Caki2 (cell line): ENCODE data around the gene CTIF. TPM values are rescaled to one million over a fixed set of nuclear protein-coding genes. Genes with fewer than 3 reads are reported as not detected.

Source experiments
- DNase-seq: peaks from one replicate; pipeline ENCODE4 v3.0.0-alpha.2; 2015; ENCODE audit warnings: low read depth
- in situ Hi-C: cut with HindIII; loops from 2 replicates; pipeline ENCODE4 v1.10.0; 2016; ENCODE audit warnings: low sequenced_read_pairs, low pct_unique_long_range_greater_than_20kb, mixed read lengths
- total RNA-seq: library from RNA; depleted of rRNA; stranded (reverse); fragments of >200 nt; shearing (Covaris generic); gene quantifications from 2 replicates; pipeline ENCODE4 v1.2.3, GENCODE V29; 2014; ENCODE audit warnings: low replicate concordance

CTIF gene
- total RNA-seq, 1 experiment from 2014 or later: 3.7 TPM

GRCh38 chr18:48676346-48676745 is 137.5 kb downstream of the CTIF start:
- in situ Hi-C loops: no loop called here
- DNase-seq: peak; percentile 3

- peak; percentile 42 for DNase-seq
- in situ Hi-C loops: no loop called here
Measured at GRCh38 chr18:48676756-48677368, 138.0 kb downstream of the CTIF start.

GRCh38 chr18:48678237-48679115 is 139.6 kb downstream of the CTIF start:
- DNase-seq: no peak
- in situ Hi-C loops: no loop called here

DNA sequence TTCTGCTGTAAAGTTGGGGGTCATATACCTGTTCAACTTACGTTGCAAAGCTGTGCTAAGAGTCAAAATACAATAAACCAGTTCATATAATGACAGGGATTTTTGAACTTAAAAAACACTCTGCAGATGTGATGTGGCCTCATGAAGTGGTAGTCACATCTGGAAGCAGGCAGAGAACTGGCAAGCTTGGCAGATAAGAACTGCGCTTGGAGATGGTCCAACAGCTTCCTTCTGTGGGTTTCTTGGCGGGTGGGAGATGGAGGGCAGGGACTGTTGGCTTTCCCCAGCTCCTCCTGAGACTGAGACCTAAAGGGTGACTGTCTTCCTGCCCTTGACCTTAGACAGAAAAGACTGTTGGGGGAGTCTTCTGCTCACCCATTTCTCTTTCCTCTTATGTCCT is 140.4 kb downstream of the CTIF start:
- no peak for DNase-seq
- in situ Hi-C loops: no loop called here

GRCh38 chr18:48680339-48681250 is 141.8 kb downstream of the CTIF start:
- no peak for DNase-seq
- in situ Hi-C loops: no loop called here

DNA sequence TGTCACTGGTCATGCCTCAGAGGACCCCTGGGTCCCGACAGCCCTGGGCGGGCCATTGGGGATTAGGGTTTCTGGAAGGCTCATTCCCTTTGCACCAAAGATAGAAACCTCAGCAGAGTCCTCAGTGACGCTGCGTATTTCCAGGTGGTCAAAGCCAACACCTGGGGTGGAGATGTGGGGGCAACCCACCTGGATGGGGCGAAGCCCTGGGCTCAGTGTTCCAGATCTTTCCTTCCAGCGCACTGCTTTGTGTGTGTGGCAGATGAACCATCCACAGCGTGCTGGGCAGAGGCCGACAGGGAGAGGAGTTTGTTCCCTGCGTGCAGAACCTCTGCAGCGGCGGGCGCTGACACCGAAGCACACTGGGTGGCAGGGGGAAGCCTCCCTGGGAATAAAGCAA is 143.9 kb downstream of the CTIF start:
- in situ Hi-C loops: no loop called here
- no peak for DNase-seq

DNA sequence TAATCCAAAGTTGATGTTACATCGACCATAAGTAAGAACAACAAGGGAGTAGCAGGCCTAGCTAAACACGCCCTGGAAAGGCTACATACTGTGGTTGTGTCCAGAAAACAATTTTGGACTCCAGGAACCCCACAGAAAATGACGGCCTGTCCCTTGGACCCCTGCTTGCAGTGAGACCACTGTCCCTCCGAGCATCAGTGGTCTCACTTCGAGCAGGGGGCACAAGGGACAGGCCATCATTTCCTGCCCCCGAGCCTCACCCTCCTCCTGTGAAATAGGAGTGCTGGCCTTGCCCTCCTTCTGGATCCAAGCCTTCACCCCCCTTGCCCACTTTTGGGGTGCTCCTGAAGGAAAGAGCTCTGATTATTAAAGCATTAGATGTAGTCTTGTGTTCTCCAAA is 144.4 kb downstream of the CTIF start:
- in situ Hi-C loops: no loop called here
- no peak for DNase-seq

DNA sequence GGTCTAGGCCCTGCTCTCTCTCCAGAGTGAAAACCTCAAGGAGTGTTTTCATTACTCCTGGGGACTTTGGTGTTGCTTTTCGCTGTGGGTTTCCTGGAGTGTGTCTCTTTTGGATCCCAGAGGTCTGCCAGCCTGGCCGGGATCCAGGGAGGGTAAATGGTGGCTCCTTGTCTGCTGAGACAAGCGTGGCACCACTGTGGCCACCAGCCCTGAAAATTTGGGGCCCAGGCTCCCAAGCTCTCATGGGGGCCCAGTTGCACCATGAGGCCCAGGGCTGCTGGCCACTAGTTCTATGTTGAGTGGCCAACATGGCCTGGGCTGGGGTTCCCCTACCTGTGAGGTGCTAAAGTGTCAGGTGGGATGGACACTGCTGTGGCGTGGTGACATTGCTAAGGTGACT is 144.8 kb downstream of the CTIF start:
- in situ Hi-C loops: no loop called here
- DNase-seq: no peak

- no peak for DNase-seq
- in situ Hi-C loops: no loop called here
Measured at GRCh38 chr18:48687346-48688042, 148.7 kb downstream of the CTIF start.

- in situ Hi-C loops: no loop called here
- no peak for DNase-seq
Measured at GRCh38 chr18:48688961-48689360, 150.1 kb downstream of the CTIF start.

GRCh38 chr18:48689548-48689947 is 150.7 kb downstream of the CTIF start:
- in situ Hi-C loops: no loop called here
- no peak for DNase-seq

DNA sequence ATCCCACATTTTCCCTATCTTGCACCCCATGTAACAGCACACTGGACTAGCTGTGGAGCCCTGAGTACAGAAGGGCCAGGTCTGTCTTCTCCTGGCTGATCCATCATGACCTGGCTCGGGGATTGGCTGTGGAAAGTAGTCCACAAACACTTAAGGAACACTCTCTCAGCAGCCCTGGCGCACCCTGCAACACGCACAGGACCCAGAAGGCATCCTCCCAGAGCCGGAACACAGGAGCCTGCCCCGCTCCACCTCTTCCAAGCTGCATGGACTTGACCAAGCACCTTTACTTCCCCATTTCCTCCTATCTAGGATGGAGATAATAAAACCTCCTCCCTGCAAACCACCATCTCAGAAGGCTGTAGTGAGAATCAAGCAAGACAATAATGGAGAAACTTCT is 151.7 kb downstream of the CTIF start:
- no peak for DNase-seq
- in situ Hi-C loops: no loop called here

DNA sequence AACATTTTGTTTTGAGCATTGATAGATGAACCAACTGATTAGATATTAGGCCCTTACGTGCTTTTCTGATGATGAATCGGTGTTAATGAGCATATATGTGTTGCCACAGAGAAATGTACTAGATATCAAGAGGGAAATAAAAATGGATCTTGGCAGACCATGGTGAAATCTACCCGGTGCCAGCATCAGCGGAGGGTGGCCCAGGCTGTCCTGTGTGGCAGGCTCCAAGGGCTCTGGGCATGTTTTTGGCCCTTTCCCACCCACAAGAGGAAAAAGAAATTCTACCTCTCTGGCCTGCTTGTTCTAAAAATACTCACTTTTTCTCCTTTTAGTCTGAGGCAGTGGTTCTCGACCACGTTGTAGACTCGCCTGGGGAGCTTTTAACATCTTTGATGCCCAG is 154.2 kb downstream of the CTIF start:
- no peak for DNase-seq
- in situ Hi-C loops: no loop called here

GRCh38 chr18:48693625-48694262 is 154.9 kb downstream of the CTIF start:
- in situ Hi-C loops: no loop called here
- DNase-seq: no peak

DNA sequence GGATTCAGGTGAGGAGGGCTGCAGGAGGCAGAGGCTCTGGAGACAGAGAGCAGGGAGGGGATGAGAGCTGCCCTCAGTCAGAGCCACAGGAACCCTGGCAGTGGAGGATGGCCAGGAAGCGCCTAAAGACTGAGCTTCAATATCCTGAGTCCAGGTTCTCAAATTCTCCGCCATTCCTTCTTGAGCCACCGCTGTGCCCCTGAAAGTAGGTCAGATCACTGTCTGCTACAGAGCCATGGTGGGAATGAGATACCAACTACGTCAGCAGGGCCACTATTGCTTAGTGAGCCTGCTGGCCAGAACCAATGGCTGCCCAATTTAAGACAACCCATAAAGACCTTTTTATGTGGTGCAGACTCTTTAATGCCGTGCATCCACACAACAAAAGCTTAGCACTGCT is 155.5 kb downstream of the CTIF start:
- no peak for DNase-seq
- in situ Hi-C loops: no loop called here

DNA sequence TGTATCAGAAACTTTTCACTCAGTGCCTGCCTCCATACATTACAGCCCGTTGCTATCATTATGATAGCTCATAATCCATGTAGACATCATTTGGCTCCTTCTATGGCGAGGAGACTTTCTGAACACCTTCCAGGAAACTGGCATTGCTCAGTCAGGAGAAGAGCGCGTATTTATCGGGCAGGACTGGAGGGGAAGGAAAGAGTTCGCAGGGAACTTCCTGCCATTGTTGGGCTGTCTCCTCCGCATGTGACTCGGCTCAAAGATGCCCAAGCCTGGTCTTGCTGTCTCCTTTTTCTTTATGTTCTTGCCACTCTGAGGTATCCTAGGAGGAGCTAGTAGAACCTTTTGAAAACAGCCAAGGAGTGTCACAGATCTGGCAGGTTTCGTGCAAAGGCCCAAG is 156.8 kb downstream of the CTIF start:
- in situ Hi-C loops: no loop called here
- no peak for DNase-seq

DNA sequence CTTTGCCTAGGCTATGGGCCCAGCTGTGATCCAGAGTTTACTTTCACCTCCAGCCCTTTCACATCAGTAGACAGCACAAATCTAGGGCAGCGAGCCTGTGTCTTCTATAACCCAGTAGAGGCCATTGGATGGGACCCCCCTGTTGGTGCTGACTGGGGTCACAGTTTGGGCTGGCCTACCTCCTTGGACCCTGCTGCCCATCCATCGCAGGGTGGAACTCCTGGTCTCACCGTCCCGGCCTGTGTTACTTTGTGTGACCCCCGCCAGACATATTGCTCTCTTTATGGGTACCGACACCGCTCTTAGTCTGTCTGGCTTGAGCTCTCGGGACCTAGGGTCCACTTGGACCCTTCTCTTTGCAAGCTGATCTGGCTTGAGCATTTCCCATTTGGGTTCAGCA is 157.4 kb downstream of the CTIF start:
- no peak for DNase-seq
- in situ Hi-C loops: no loop called here

DNA sequence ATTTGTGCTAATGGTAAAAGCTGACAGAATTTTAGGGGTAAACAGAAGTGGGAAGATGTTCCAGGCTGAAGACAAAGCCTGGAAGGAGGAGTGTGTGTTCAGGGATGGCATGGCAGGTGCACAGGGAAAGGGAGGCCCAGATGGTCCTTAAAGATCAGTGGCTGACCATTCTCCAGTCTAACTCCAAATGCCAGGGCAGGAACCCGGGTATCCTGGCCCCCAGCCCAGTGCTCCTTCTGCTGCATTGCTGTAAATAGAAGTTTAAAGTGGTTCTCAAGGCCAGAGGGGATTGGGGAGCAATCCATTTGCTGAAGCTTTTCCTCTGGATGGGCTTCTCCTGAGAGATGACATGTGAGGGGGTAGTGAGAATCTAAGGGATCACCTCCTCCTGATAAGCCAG is 158.6 kb downstream of the CTIF start:
- in situ Hi-C loops: no loop called here
- no peak for DNase-seq
